PC-9 (cell line): Measurements from ENCODE around the gene MT2A. TPM values are rescaled to one million over a fixed set of nuclear protein-coding genes. Genes with fewer than 3 reads are reported as not detected.

Source experiments
- BruUV-seq: library from RNA; stranded (reverse); fragments of 400-500 nt; replicated peaks from 2 replicates; lab custom pipeline; 2021; lab: Mats Ljungman, UMichigan
- CTCF ChIA-PET: fragments of 300-600 bp; sonication (Branson Sonifier 250); formaldehyde crosslinking; loops from one replicate; lab custom pipeline; 2022; ENCODE audit warnings: antibody characterized with exemption; lab: Charles Lee
- POLR2A ChIA-PET: fragments of 300-600 bp; sonication (Branson Sonifier 250); formaldehyde crosslinking; loops from one replicate; lab custom pipeline; 2022; ENCODE audit warnings: antibody characterized with exemption; ENCODE audit not compliant: unreplicated experiment; lab: Charles Lee
- DNase-seq, 2 experiments: peaks; one replicate each; pipeline versions ENCODE4 v3.0.0 to v3.0.0-alpha.2; 2015 to 2022; ENCODE audit warnings: mixed read lengths in 1 of 2
- H2AFZ ChIP-seq: fragments of 200-600 bp; sonication (generic); 2 replicates; pipeline ENCODE4 v1.8.1; 2017; ENCODE audit warnings: antibody characterized with exemption
- H3F3A ChIP-seq: fragments of 200-600 bp; sonication (generic); 2 replicates; pipeline ENCODE4 v1.8.1; 2017; ENCODE audit warnings: antibody characterized with exemption, mild to moderate bottlenecking, low read depth; ENCODE audit not compliant: insufficient read depth
- H3K27ac ChIP-seq: fragments of 200-600 bp; sonication (generic); 2 replicates; pipeline ENCODE4 v1.6.1; 2016; ENCODE audit warnings: mixed run types
- H3K27me3 ChIP-seq: fragments of 200-600 bp; sonication (generic); 2 replicates; pipeline ENCODE4 v1.6.1; 2016; ENCODE audit warnings: low read depth, mixed run types; ENCODE audit not compliant: insufficient read depth
- H3K36me3 ChIP-seq: fragments of 200-600 bp; sonication (generic); 2 replicates; pipeline ENCODE4 v1.6.1; 2016; ENCODE audit warnings: low read depth, mixed run types
- H3K4me1 ChIP-seq: fragments of 200-600 bp; sonication (generic); replicated peaks from 2 replicates; pipeline ENCODE4 v1.6.1; 2016; ENCODE audit warnings: mixed run types; ENCODE audit not compliant: insufficient read depth
- H3K4me2 ChIP-seq: fragments of 200-600 bp; sonication (generic); 2 replicates; pipeline ENCODE4 v1.6.1; 2017; ENCODE audit warnings: mixed run types
- H3K4me3 ChIP-seq: fragments of 200-600 bp; sonication (generic); 2 replicates; pipeline ENCODE4 v1.6.1; 2016; ENCODE audit warnings: mixed run types
- H3K79me2 ChIP-seq: fragments of 200-600 bp; sonication (generic); 2 replicates; pipeline ENCODE4 v1.6.1; 2017; ENCODE audit warnings: low read depth, mixed run types
- H3K9me2 ChIP-seq: fragments of 200-600 bp; sonication (generic); 2 replicates; pipeline ENCODE4 v1.8.1; 2017; ENCODE audit warnings: mild to moderate bottlenecking; ENCODE audit not compliant: insufficient read depth
- H3K9me3 ChIP-seq: fragments of 200-600 bp; sonication (generic); 2 replicates; pipeline ENCODE4 v1.8.1; 2016; ENCODE audit warnings: low read depth; ENCODE audit not compliant: insufficient read depth
- H4K20me1 ChIP-seq: fragments of 200-600 bp; sonication (generic); 2 replicates; pipeline ENCODE4 v1.8.1; 2017; ENCODE audit not compliant: insufficient read depth
- CTCF ChIP-seq: fragments of 200-600 bp; sonication (generic); conservative IDR thresholded peaks from 2 replicates; pipeline ENCODE4 v1.6.1; 2017; ENCODE audit warnings: mixed run types, antibody characterized with exemption, mild to moderate bottlenecking, moderate library complexity
- EZH2 ChIP-seq: fragments of 200-600 bp; sonication (generic); IDR thresholded peaks from 2 replicates; pipeline ENCODE4 v1.8.0; 2017; ENCODE audit warnings: antibody characterized with exemption, low read depth
- intact Hi-C: fragments of 100-400 bp; cut with micrococcal nuclease; formaldehyde crosslinking; loops from one replicate; pipeline ENCODE4 v1.10.0; 2022; ENCODE audit not compliant: unreplicated experiment
- total RNA-seq: library from RNA; stranded (reverse); gene quantifications from 2 replicates; pipeline ENCODE4 v1.2.3, GENCODE V29; 2021

MT2A gene
- total RNA-seq, 1 experiment from 2014 or later = 203 TPM

GRCh38 chr16:56630134-56630533, 21.8 kb downstream of the MT2A start:
- intact Hi-C loops = no loop called here
- Histone ChIP-seq H3K9me3 (no peaks in the 10 kb centered on the region), H3K4me1 (peaks cover 7% of the 10 kb centered on the region), H3K4me3 (no peak overlapping the region), H3K27me3 (no peaks in the 10 kb centered on the region), H2AFZ (no peak overlapping the region), H3K36me3 (no peaks in the 10 kb centered on the region), H4K20me1 (no peaks in the 10 kb centered on the region), H3K9me2 (no peaks in the 10 kb centered on the region), H3F3A (peaks cover 8% of the 10 kb centered on the region; the same call in 1 of the 2 replicates), H3K4me2 (no peak overlapping the region), H3K79me2 (no peaks in the 10 kb centered on the region), H3K27ac (no peak overlapping the region)
- POLR2A ChIA-PET = no interaction called here
- no peak for DNase-seq
- CTCF ChIA-PET = no interaction called here
- BruUV-seq = no TSS peak
- TF ChIP-seq EZH2 = no peak

- DNase-seq = no peak
- H3K79me2 ChIP-seq = no peaks in the 10 kb centered on the region
- H4K20me1 ChIP-seq = no peaks in the 10 kb centered on the region
- H3K27ac ChIP-seq = no peak overlapping the region
- H3K9me3 ChIP-seq = no peaks in the 10 kb centered on the region
- CTCF ChIA-PET = no interaction called here
- H3K4me1 ChIP-seq = peaks cover 8% of the 10 kb centered on the region
- no peak overlapping the region for H3K4me2 ChIP-seq
- POLR2A ChIA-PET = no interaction called here
- H3K36me3 ChIP-seq = no peaks in the 10 kb centered on the region
- no peak for TF ChIP-seq CTCF
- no peak for TF ChIP-seq EZH2
- H3K9me2 ChIP-seq = no peaks in the 10 kb centered on the region
- intact Hi-C loops = no loop called here
- H3K4me3 ChIP-seq = no peak overlapping the region
- H3K27me3 ChIP-seq = no peaks in the 10 kb centered on the region
- H2AFZ ChIP-seq = no peak overlapping the region
- BruUV-seq = no TSS peak
- peaks cover 8% of the 10 kb centered on the region; the same call in 1 of the 2 replicates for H3F3A ChIP-seq
Observed at GRCh38 chr16:56631197-56631596, 22.8 kb downstream of the MT2A start.

- Histone ChIP-seq H3K4me1 (peaks cover 11% of the 10 kb centered on the region), H3K79me2 (no peaks in the 10 kb centered on the region), H2AFZ (no peak overlapping the region), H3K27ac (no peak overlapping the region), H3K36me3 (no peaks in the 10 kb centered on the region), H3K4me2 (no peak overlapping the region), H3K9me2 (no peaks in the 10 kb centered on the region), H4K20me1 (no peaks in the 10 kb centered on the region), H3K4me3 (no peak overlapping the region), H3K9me3 (no peaks in the 10 kb centered on the region), H3K27me3 (no peaks in the 10 kb centered on the region), H3F3A (peaks cover 8% of the 10 kb centered on the region; the same call in 1 of the 2 replicates)
- intact Hi-C loops = no loop called here
- TF ChIP-seq EZH2 = no peak
- no peak for TF ChIP-seq CTCF
- ChIA-PET CTCF (no interaction called here), POLR2A (no interaction called here)
- BruUV-seq = no TSS peak
- DNase-seq = no peak
Observed at GRCh38 chr16:56631832-56632155, 23.4 kb downstream of the MT2A start.

GRCh38 chr16:56632156-56632847, 23.9 kb downstream of the MT2A start, which contains the start of gene MT1M:
Gene MT1M (plus strand): TSS chr16:56632659. CDS start chr16:56632732, 73 bp downstream.
- BruUV-seq = no TSS peak

More at GRCh38 chr16:56632156-56632847, 23.9 kb downstream of the MT2A start, which contains the start of gene MT1M:
- H2AFZ ChIP-seq = no peak within 1 kb of the TSS
- H3K27ac ChIP-seq = no peak within 1 kb of the TSS
- no peaks in the 10 kb centered on the region for H3K9me3 ChIP-seq
- TF ChIP-seq EZH2 = no peak
- no peak for TF ChIP-seq CTCF
- intact Hi-C loops = no loop called here
- CTCF ChIA-PET = no interaction called here
- H3K9me2 ChIP-seq = no peaks in the 10 kb centered on the region
- DNase-seq = no peak
- peaks cover 3% of the 10 kb centered on the region; the same call in 1 of the 2 replicates for H3F3A ChIP-seq
- H3K79me2 ChIP-seq = no peaks in the 10 kb centered on the region
- H3K27me3 ChIP-seq = no peaks in the 10 kb centered on the region
- H3K36me3 ChIP-seq = no peaks in the 10 kb centered on the region
- POLR2A ChIA-PET = no interaction called here
- no peak within 1 kb of the TSS for H3K4me3 ChIP-seq
- no peaks in the 10 kb centered on the region for H4K20me1 ChIP-seq
- no peak within 1 kb of the TSS for H3K4me2 ChIP-seq
- peaks cover 11% of the 10 kb centered on the region for H3K4me1 ChIP-seq
